Neuron (in vitro differentiated cells): ENCODE data around the gene ATXN1.
"Not testable (repeated sequence)": the region's sequence is repeated elsewhere in the genome, so short reads cannot be mapped to it uniquely, and the experiment has no call there.

Experiments
- H2AFZ ChIP-seq: one replicate; pipeline ENCODE4 v1.6.1; 2013; ENCODE audit warnings: low read depth, mild to moderate bottlenecking, inconsistent platforms, low read length, moderate library complexity
- H3K27me3 ChIP-seq: one replicate; pipeline ENCODE4 v1.6.1; 2013; ENCODE audit warnings: low read length; ENCODE audit not compliant: insufficient read depth
- H3K36me3 ChIP-seq: one replicate; pipeline ENCODE4 v1.6.1; 2013; ENCODE audit warnings: low read length; ENCODE audit not compliant: insufficient read depth
- H3K4me1 ChIP-seq: one replicate; pipeline ENCODE4 v1.6.1; 2013; ENCODE audit warnings: low read length; ENCODE audit not compliant: insufficient read depth
- H3K4me3 ChIP-seq: 2 replicates; pipeline ENCODE4 v1.5.1; 2013; ENCODE audit warnings: mild to moderate bottlenecking, low read length, moderate library complexity
- H3K9me3 ChIP-seq: one replicate; pipeline ENCODE4 v1.6.1; 2013; ENCODE audit warnings: low read length

The ATXN1 gene

GRCh38 chr6:16712255-16712930, 48.9 kb downstream of the ATXN1 start:
- H3K9me3 ChIP-seq = no peaks in the 10 kb centered on the region
- no peaks in the 10 kb centered on the region for H3K27me3 ChIP-seq
- H3K36me3 ChIP-seq = no peaks in the 10 kb centered on the region
- H3K4me1 ChIP-seq = peaks cover 15% of the 10 kb centered on the region
- H3K4me3 ChIP-seq = no peak overlapping the region
- peak overlapping the region; percentile 60 for H2AFZ ChIP-seq

GRCh38 chr6:16711546-16712254, 49.6 kb downstream of the ATXN1 start:
- Histone ChIP-seq H3K4me1 (peaks cover 15% of the 10 kb centered on the region), H3K36me3 (no peaks in the 10 kb centered on the region), H3K27me3 (no peaks in the 10 kb centered on the region), H3K4me3 (no peak overlapping the region), H3K9me3 (no peaks in the 10 kb centered on the region), H2AFZ (no peak overlapping the region)

DNA sequence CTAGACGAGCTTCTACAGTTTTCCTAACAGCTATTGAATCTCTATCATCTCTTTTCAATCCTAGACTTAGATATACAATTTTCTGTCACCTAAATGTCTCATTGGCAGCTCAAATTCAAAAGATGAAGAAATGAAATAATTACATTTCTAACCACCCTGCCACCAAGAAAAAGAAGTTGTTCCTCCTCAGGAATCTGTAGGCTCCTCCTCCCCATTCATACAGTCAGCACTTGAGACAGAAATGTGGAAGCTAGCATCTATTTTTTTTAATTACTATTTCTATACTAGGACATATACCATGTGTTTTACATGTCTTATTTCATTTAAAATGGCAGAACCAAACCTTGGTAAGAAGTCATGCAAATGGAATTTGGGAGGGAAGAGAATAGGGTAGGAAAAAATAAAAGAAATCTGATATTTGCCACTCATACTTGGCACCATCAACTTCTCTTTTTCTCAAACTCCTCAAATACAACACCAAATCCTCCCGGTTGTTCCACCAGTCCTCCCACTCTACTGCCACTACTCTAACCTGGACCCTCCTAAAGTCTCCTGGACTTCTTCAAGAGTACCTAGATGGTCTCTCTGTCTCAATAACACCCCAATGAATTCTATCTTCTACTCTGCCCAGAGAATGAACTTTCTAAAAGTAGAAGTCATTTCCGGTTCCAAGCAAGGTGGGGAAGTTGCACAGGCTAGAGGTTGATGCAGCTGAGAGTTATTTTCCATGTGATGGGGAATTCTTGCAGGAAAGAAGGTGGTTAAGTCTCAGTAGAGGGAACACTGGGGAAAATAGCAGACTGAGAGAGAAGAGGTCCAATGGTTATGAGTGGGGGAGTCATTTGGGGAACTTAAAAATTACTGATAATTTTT, 54.1 kb downstream of the ATXN1 start:
- H3K4me3 ChIP-seq = no peak overlapping the region
- no peaks in the 10 kb centered on the region for H3K27me3 ChIP-seq
- no peaks in the 10 kb centered on the region for H3K9me3 ChIP-seq

DNA sequence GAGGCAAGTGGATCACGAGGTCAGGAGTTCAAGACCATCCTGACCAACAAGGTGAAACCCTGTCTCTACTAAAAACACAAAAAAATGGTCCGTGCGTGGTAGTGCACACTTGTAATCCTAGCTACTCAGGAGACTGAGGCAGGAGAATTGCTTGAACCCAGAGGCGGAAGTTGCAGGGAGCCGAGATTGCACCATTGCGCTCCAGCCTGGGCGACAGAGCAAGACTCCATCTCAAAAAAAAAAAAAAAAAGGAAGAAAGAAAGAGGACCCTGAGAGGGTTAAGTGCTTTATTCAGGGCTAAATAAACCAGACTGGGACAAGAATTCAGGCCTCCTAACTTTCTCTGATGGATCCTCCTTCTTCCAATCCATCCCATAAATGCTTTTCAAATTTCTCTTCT, 54.8 kb downstream of the ATXN1 start:
- H3K36me3 ChIP-seq, H3K4me3 ChIP-seq: not testable (repeated sequence)

More for the DNA sequence above, 54.1 kb downstream of the ATXN1 start:
- Histone ChIP-seq H2AFZ (no peak overlapping the region), H3K4me1 (peaks cover under 1% of the 10 kb centered on the region), H3K36me3 (no peaks in the 10 kb centered on the region)

DNA sequence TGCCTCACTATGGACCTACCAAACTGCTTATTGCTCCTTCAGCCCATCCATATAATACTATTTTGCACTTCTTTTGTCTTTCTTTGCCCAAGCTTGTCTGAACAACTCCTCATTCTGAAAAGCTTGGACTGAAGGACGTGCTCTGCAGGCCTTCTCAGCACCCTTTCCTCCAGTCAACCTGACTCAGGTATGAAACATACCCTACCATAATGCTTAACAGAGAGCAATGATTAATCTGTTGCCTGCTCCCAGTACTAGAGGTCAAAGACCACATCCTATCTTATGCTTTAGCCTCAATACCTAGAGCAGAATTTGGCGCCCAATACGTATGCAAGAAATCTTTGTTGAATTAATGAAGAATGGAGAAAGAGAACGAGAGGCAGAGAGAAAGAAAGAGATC, 55.2 kb downstream of the ATXN1 start:
- Histone ChIP-seq H3K9me3 (no peaks in the 10 kb centered on the region), H3K4me1 (no peaks in the 10 kb centered on the region), H2AFZ (no peak overlapping the region), H3K36me3 (no peaks in the 10 kb centered on the region), H3K27me3 (no peaks in the 10 kb centered on the region), H3K4me3 (no peak overlapping the region)

More for the DNA sequence above, 54.8 kb downstream of the ATXN1 start:
- H3K27me3 ChIP-seq, H2AFZ ChIP-seq, H3K9me3 ChIP-seq, H3K4me1 ChIP-seq: not testable (repeated sequence)

GRCh38 chr6:16705081-16705993, 55.9 kb downstream of the ATXN1 start:
- Histone ChIP-seq H3K4me3 (no peak overlapping the region), H3K9me3 (no peaks in the 10 kb centered on the region), H2AFZ (no peak overlapping the region), H3K36me3 (no peaks in the 10 kb centered on the region), H3K27me3 (no peaks in the 10 kb centered on the region), H3K4me1 (peaks cover 3% of the 10 kb centered on the region)

DNA sequence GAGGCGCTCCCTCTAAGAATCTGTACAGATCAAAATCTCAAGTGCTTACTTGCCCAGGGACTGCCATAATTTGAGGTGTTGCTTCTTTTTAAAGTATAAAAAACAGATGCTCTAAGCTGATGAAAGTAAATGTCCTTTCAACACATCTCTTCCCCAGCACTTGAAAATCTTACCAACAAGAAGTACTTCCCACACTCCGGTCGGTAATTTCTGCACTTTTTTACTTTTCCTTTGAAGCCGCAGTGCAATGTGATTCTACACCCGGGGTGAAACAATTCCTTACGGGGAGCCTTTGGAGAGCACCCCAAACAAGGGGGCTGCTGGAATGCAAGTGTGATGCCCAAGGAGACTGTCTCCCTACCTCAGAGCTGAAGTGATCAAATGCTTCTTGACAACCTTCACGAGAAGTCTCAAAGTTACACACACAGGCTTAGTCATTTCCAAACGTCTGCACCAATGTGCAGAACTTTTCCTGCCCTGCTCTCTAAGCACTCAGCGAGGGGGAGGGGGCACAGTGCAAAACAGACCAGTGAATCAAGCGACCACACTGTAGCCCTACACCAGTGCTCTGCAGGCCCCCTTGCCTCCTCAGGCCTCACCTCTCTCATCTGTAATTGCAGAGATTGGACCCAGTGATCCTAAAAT, 56.7 kb downstream of the ATXN1 start:
- Histone ChIP-seq H3K9me3 (no peaks in the 10 kb centered on the region), H3K27me3 (no peaks in the 10 kb centered on the region), H3K4me3 (no peak overlapping the region), H2AFZ (no peak overlapping the region), H3K36me3 (no peaks in the 10 kb centered on the region), H3K4me1 (peaks cover 10% of the 10 kb centered on the region)

GRCh38 chr6:16702627-16703378, 58.5 kb downstream of the ATXN1 start:
- peaks cover 22% of the 10 kb centered on the region for H3K4me1 ChIP-seq
- not testable (repeated sequence) for H2AFZ ChIP-seq, H3K36me3 ChIP-seq, H3K27me3 ChIP-seq, H3K4me3 ChIP-seq, H3K9me3 ChIP-seq

GRCh38 chr6:16700916-16701234, 60.4 kb downstream of the ATXN1 start:
- Histone ChIP-seq H2AFZ (no peak overlapping the region), H3K4me3 (no peak overlapping the region), H3K4me1 (peaks cover 22% of the 10 kb centered on the region), H3K27me3 (no peaks in the 10 kb centered on the region), H3K9me3 (no peaks in the 10 kb centered on the region), H3K36me3 (no peaks in the 10 kb centered on the region)

DNA sequence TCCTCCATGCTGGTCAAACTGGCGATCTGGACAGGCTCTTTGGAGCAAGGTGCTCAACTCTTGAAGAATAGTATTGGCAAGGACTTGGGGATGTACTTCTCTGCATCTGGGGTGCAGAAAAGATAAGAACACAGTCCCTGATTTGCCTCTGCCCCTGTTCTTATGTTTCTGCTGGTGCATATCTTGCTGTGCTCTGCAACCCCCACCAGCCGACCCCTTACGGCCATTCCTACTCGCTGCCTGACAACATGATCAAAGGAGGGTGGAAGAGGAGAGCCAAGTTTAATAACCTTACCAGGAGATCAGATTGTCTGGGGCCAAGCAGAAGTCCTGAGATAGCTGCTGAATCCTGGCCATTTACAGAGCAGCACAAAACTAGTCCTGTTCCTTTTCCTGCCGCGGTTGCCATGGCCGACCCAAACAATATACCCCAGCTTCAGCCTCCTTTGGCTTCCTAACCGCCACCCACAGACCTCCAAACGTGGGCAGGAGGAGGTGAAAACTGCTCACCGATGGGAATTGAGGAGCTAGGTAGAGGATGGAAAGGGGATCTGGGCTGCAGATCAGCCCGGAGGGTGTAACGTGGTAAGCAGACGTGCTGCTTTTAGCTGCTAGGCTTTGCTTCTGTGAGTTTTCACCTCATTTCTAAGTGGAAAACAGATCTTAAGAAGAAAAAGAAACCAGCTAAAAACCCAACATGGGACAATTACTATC, 60.9 kb downstream of the ATXN1 start:
- Histone ChIP-seq H3K4me1 (peaks cover 22% of the 10 kb centered on the region), H3K27me3 (no peaks in the 10 kb centered on the region), H3K4me3 (no peak overlapping the region), H3K36me3 (no peaks in the 10 kb centered on the region), H3K9me3 (no peaks in the 10 kb centered on the region), H2AFZ (no peak overlapping the region)

DNA sequence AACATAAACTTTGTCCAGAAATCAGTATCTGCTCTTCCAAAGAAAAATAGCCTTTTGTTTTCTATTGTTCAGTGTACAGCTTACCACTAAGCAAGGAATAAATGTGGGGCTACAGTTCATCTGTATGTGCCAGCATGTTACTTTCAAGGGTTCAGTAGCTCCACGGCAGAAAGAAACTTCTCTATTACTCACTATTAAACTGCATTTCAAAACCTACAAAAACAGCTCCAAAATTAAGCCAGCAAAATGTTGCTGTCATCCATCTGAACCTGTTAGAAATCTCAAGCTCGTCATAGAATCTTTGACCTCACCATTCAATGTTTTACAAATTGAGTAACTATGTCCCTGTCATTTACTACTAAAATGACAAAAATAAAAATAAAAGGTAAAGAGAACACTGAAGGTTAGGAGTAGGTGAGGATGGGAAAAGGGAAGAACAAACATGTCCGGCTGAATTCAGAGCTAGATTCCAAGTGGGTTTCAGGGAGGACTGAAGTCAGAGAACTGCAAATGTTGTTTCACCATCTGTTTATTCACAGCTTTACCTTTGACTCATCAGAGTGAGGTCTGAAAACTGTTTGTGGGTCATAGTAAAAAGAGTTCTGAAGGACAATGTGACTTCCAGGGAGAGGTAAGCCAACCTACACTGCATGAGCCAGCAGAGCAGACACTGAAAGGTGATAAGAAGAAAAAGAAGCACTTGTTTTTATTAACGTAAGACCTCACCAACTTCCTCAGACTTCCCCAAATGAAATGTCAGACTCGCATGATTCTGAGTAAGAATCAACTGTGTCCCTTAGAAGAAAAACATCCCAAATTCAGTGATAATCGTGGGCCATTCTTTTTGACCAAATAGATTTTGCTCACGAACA, 62.0 kb downstream of the ATXN1 start:
- Histone ChIP-seq H3K4me3 (no peak overlapping the region), H3K36me3 (no peaks in the 10 kb centered on the region), H3K9me3 (no peaks in the 10 kb centered on the region), H2AFZ (no peak overlapping the region), H3K4me1 (peaks cover 22% of the 10 kb centered on the region), H3K27me3 (no peaks in the 10 kb centered on the region)
